Measurements from ENCODE around the gene GGACT.
"Not testable (repeated sequence)": the region's sequence is repeated elsewhere in the genome, so short reads cannot be mapped to it uniquely, and the experiment has no call there.

Gene GGACT
- 2.5 to 8.2 (median 5.9) reads per million in 17 experiments for total RNA-seq

GRCh38 chr13:100588331-100589177 lies at the start of gene GGACT:
GGACT (minus strand) TSS chr13:100588789; CDS start chr13:100532591, 56,198 bp downstream.
- peak; percentile 79 to 92 (median 86) for DNase-seq

- no peak for DNase-seq
Observed at GRCh38 chr13:100637796-100638195, 49.2 kb upstream of the GGACT start.

GRCh38 chr13:100637380-100637779 lies 48.8 kb upstream of the GGACT start:
- no peak for DNase-seq

GRCh38 chr13:100636441-100636840 lies 47.9 kb upstream of the GGACT start:
- no peak for DNase-seq

GRCh38 chr13:100636004-100636403 lies 47.4 kb upstream of the GGACT start:
- DNase-seq = no peak

- no peak for DNase-seq
Observed at GRCh38 chr13:100634696-100635095, 46.1 kb upstream of the GGACT start.

GRCh38 chr13:100633461-100633860 lies 44.9 kb upstream of the GGACT start:
- DNase-seq = no peak

- DNase-seq = no peak
Observed at GRCh38 chr13:100630555-100630954, 42.0 kb upstream of the GGACT start.

GRCh38 chr13:100627120-100627519 lies 38.5 kb upstream of the GGACT start:
- no peak for DNase-seq

- DNase-seq = no peak
Observed at GRCh38 chr13:100625447-100625846, 36.9 kb upstream of the GGACT start.

- DNase-seq = no peak
Observed at GRCh38 chr13:100620792-100621191, 32.2 kb upstream of the GGACT start.

GRCh38 chr13:100619940-100620339 lies 31.4 kb upstream of the GGACT start:
- DNase-seq = no peak

GRCh38 chr13:100618897-100619296 lies 30.3 kb upstream of the GGACT start:
- not testable (repeated sequence) for DNase-seq

GRCh38 chr13:100613031-100613430 lies 24.4 kb upstream of the GGACT start:
- DNase-seq = no peak

GRCh38 chr13:100611678-100612492 lies 23.3 kb upstream of the GGACT start:
- no peak for DNase-seq

GRCh38 chr13:100610391-100611347 lies 22.1 kb upstream of the GGACT start:
- DNase-seq = peak; percentile 6 to 57 (median 26)

- peak; percentile 29 to 58 (median 51) for DNase-seq
Observed at GRCh38 chr13:100608906-100609305, 20.3 kb upstream of the GGACT start.

- no peak for DNase-seq
Observed at GRCh38 chr13:100608489-100608888, 19.9 kb upstream of the GGACT start.

- DNase-seq = peak; percentile 41 to 68 (median 64)
Observed at GRCh38 chr13:100604918-100605710, 16.5 kb upstream of the GGACT start.

GRCh38 chr13:100602493-100603111 lies 14.0 kb upstream of the GGACT start:
- no peak for DNase-seq

- DNase-seq = no peak
Observed at GRCh38 chr13:100601716-100602115, 13.1 kb upstream of the GGACT start.
